T-helper 1 cell treated with Interleukin-12 subunit alpha and Interleukin-12 subunit beta and Interleukin-4 antibody, amounts not matched to agents 30 ng/mL and 1 ng/mL, for 36 hours (primary cell): Measurements from ENCODE around the gene UBQLNL. TPM values are rescaled to one million over a fixed set of nuclear protein-coding genes. Genes with fewer than 3 reads are reported as not detected.

ENCODE experiments used
- intact Hi-C: fragments of 100-400 bp; cut with micrococcal nuclease; formaldehyde crosslinking; loops from one replicate; pipeline ENCODE4 v1.15.1; 2024
- total RNA-seq: library from RNA; stranded (reverse); gene quantifications from 2 replicates; pipeline ENCODE4 v1.2.3, GENCODE V29; 2022

The UBQLNL gene
- total RNA-seq, 1 donor from 2014 or later = 0.12 TPM

- intact Hi-C loops = no loop called here
These were observed 7.9 kb downstream of the UBQLNL start for GRCh38 chr11:5508605-5509004.

GRCh38 chr11:5507933-5508305 is 8.6 kb downstream of the UBQLNL start:
- intact Hi-C loops = no loop called here

GRCh38 chr11:5507177-5507932 is 9.1 kb downstream of the UBQLNL start:
- intact Hi-C loops = no loop called here

GRCh38 chr11:5505363-5506048 is 11.0 kb downstream of the UBQLNL start:
- intact Hi-C loops = no loop called here

GRCh38 chr11:5504403-5504921 is 12.0 kb downstream of the UBQLNL start:
- intact Hi-C loops = no loop called here

- intact Hi-C loops = no loop called here
These were observed 16.1 kb downstream of the UBQLNL start for GRCh38 chr11:5500393-5500801.

GRCh38 chr11:5499671-5500070 is 16.8 kb downstream of the UBQLNL start:
- intact Hi-C loops = no loop called here

- intact Hi-C loops = no loop called here
These were observed 26.7 kb downstream of the UBQLNL start for GRCh38 chr11:5489576-5490357.

- intact Hi-C loops = no loop called here
These were observed 27.6 kb downstream of the UBQLNL start for GRCh38 chr11:5488798-5489399.

GRCh38 chr11:5488385-5488784 is 28.1 kb downstream of the UBQLNL start, which contains the start of gene OR52D1:
TSS of gene OR52D1 (plus strand) at chr11:5488685. CDS start at chr11:5488707, 22 bp downstream.
- intact Hi-C loops = no loop called here

GRCh38 chr11:5486421-5486820 is 30.1 kb downstream of the UBQLNL start:
- intact Hi-C loops = no loop called here

GRCh38 chr11:5486003-5486402 is 30.5 kb downstream of the UBQLNL start:
- intact Hi-C loops = no loop called here

- intact Hi-C loops = loop anchor here (1.0 to 2.0 kb wide), 4 partner anchors 208 to 876 kb away; no protein-coding TSS in a partner anchor
These were observed 40.2 kb downstream of the UBQLNL start for GRCh38 chr11:5476186-5476819.

- intact Hi-C loops = no loop called here
These were observed 42.6 kb downstream of the UBQLNL start for GRCh38 chr11:5473921-5474320.

- intact Hi-C loops = no loop called here
These were observed 49.0 kb downstream of the UBQLNL start for GRCh38 chr11:5467527-5467926.

Other genes with a start within 250 kb of the UBQLNL start
- gene HBE1, start 246.8 kb downstream of the UBQLNL start, total RNA-seq = not detected in 2 replicates
- gene OR51B4, start 214.8 kb downstream of the UBQLNL start, total RNA-seq = not detected in 2 replicates
- not detected in 2 replicates for gene OR51B2, start 192.4 kb downstream of the UBQLNL start, total RNA-seq
- gene OR51B5, start 173.2 kb downstream of the UBQLNL start, total RNA-seq = not detected in 2 replicates
- not detected in 2 replicates for gene OR51B6, start 165.2 kb downstream of the UBQLNL start, total RNA-seq
- not detected in 2 replicates for gene OR51M1, start 132.9 kb downstream of the UBQLNL start, total RNA-seq
- not detected in 2 replicates for gene OR51Q1, start 94.6 kb downstream of the UBQLNL start, total RNA-seq
- not detected in 2 replicates for gene OR51I1, start 75.2 kb downstream of the UBQLNL start, total RNA-seq
- not detected in 2 replicates for gene OR51I2, start 67.4 kb downstream of the UBQLNL start, total RNA-seq
- not detected in 2 replicates for gene OR52D1, start 28.0 kb downstream of the UBQLNL start, total RNA-seq
- gene UBQLN3, start 6.7 kb downstream of the UBQLNL start, total RNA-seq = 0.20 TPM in 1 of 2 replicates, not detected in the other
- gene OR52H1, start 31.8 kb upstream of the UBQLNL start, total RNA-seq = 0.20 TPM in 1 of 2 replicates, not detected in the other
- gene OR52B6, start 64.2 kb upstream of the UBQLNL start, total RNA-seq = not detected in 2 replicates
- gene TRIM6, start 79.9 kb upstream of the UBQLNL start, total RNA-seq = 0.07 and 0.10 TPM in 2 replicates
- gene TRIM34, start 108.3 kb upstream of the UBQLNL start, total RNA-seq = 9.7 and 9.8 TPM in 2 replicates
- 22.1 and 24.0 TPM in 2 replicates for gene TRIM5, start 168.4 kb upstream of the UBQLNL start, total RNA-seq
- 280 and 282 TPM in 2 replicates for gene TRIM22, start 173.1 kb upstream of the UBQLNL start, total RNA-seq
- 0.17 and 0.37 TPM in 2 replicates for gene OR56B1, start 219.7 kb upstream of the UBQLNL start, total RNA-seq
- 1.1 and 1.9 TPM in 2 replicates for gene OR52N4, start 237.5 kb upstream of the UBQLNL start, total RNA-seq